GM21515 (cell line): ENCODE data around the gene TSHR.
"Not testable (repeated sequence)": the region's sequence is repeated elsewhere in the genome, so short reads cannot be mapped to it uniquely, and the experiment has no call there.

Source experiments
- ATAC-seq: cut with Tn5 transposase; IDR thresholded peaks from one replicate; pipeline ENCODE4 v1.9.1; 2021; ENCODE audit not compliant: unreplicated experiment

The TSHR gene

DNA sequence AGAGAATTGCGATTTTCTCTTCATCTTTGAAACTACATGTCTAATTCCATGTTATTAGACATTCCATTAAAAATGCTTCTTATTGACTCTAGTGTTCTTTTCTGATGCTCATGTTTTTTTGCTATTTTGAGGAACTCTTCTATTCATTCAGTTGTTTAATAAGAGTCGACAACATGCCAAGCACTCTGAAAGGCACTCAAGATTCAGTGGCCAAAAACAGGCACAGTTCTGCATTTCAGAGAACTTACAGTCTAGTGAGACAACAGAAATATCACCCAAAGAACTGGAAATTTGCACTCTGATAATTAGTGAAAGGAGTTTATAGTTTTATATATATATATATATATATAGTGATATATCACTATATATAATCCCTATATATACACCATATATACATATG, 111.7 kb downstream of the TSHR start:
- ATAC-seq = no peak

DNA sequence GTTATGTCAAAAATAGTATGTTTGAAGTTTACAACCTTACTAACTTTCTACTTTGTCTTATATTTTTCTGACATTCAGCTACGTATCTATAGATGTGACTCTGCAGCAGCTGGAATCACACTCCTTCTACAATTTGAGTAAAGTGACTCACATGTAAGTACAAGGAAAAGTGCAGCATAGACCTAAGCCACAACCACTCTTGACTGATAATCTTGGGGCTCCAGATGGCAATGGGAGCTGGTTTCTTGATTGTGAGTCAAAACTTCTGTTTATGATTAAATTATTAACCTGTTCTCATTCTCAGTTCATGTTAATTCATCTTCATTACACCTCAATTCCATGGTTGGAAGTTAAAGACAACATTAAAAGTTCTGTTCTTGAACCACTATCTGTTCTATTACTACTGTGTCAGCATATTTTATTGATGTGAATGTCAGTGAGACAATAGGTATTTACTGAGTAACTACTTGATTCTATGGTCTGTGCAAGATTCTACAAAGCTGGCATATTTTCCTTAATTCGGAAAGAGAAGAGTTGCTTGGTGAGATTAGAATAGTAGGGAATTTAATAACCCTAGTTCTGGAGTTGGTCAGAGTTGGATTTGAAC, 112.9 kb downstream of the TSHR start:
- ATAC-seq = no peak

DNA sequence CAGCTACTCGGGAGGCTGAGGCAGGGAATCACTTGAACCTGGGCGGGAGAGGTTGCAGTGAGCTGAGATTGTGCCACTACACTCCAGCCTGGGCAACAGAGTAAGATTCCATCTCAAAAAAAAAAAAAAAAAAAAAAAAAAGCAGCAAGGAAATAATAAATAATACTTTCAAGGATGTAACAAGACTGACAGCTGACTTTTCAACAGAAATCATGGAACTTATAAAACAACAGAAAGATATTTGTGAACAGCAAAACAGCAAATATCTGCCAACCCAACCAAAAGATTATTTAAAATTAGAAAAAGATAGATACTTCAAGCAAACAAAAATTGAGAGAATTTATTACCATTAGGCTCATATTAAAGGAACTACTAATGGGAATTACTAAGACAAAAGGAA, 115.1 kb downstream of the TSHR start:
- no peak for ATAC-seq

DNA sequence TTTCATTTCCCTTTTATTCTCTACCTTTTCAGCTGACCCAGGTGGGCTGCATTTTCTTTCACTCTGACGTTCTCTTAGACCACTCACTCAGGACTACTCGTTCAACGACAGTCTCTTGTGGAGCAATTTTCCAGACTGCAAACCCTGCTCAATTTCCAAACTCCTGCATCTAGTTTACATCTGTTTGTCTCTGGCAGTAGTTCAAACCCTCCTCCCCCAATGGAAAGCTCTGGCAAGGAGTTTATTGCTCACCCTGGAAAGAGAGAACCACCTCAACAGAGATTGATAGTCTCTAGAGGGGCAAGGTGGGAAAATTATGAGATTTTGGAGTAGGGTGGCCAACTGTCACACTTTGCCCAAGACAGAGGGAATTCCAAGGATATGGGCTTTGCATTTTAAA, 130.2 kb downstream of the TSHR start:
- ATAC-seq = no peak

GRCh38 chr14:81087230-81087629, 131.8 kb downstream of the TSHR start:
- ATAC-seq = no peak

DNA sequence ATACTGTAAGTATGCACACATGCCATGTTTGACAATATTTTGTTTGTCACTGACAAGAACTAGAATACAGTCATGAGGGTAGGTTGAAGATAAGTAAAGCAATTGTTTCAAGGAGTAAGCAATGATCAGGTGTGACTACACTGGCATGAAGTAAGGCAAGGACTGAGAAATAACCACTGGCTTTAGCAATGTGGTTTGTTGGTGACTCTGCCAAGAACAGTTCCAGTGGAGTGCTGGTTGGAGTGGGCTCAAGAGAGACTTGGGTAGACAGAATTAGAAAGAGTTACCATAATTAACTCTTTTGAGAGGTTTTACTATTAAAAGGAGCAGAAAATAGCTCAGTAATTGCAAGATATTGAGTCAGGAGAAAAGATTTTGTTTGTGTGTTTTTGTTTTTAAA, 135.7 kb downstream of the TSHR start:
- no peak for ATAC-seq

- no peak for ATAC-seq
These were observed 136.2 kb downstream of the TSHR start for GRCh38 chr14:81091660-81092059.

- ATAC-seq = no peak
These were observed 138.2 kb downstream of the TSHR start for GRCh38 chr14:81093651-81094050.

DNA sequence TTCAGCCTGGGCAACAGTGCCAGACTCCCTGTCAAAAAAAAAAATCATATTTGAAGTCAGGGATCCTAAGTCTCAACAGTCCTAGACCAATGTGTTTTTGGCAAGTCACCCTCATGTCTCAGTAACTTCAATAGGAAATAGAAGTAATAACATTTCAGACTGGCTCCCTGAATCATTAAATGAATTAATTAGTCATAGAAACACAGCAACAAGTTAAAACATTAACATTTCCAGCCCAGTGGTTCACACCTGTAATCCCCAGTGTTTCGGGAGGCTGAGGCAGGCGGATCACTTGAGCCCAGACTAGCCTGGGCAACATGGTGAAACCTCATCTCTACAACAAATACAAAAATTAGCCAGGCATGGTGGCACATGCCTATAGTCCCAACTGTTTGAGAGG, 140.1 kb downstream of the TSHR start:
- no peak for ATAC-seq

- ATAC-seq = no peak
These were observed 141.2 kb downstream of the TSHR start for GRCh38 chr14:81096656-81097055.

DNA sequence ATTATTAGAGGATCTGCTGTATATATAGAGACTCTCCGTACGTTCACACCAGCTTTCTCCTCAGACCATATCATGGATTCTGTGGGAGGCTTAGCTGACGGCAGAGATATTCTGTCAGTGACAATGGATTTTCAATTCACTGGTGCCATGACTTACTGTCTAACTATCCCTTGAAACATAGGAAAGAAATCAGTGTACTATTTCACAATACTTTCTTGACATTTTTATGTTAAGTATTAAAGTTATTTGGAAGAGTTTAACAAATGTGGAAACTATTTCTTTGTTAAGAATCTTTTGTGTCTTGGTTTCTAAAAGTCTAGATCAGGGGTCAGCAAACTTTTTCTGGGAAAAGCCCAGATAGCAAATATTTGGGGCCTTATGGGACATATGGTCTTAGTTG, 146.8 kb downstream of the TSHR start:
- no peak for ATAC-seq

DNA sequence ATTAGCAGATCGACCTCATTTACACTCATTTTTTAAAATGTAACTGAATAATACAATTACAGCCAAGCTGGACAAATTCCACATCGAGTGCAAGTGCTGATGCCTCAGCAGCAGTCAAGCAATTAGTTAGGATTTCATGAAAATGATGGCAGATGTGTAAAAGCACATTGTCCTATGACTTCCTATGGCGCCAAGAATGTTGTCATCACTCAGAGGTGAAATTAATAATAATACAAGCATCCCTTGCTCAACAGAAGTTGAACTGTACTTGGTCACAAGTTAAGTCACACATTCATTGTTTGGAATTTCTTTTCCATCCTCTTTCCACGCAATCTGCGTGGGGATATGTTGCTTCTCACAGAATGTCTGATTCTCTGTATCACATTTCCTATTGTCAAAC, 148.0 kb downstream of the TSHR start:
- no peak for ATAC-seq

DNA sequence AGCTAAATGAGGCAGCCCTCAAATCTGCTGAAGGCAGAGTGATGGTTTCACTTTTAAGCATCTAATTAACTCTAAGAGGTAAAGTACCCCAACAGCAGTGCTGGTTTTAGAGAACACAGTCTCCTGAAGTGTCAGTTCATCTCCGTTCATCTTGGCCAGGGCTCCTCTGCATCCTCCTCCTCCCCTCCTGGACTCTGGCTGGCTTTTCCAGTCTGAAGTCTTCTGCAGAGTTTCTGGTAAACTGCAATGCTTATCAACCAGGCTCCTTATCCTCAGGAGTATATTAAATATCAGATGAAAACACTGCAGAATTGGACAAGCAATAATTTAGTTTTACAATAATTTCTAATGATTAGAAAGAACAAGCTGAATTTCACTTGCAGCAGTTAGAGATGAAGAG, 150.0 kb downstream of the TSHR start:
- no peak for ATAC-seq

GRCh38 chr14:81105961-81106360, 150.5 kb downstream of the TSHR start:
- ATAC-seq = no peak

DNA sequence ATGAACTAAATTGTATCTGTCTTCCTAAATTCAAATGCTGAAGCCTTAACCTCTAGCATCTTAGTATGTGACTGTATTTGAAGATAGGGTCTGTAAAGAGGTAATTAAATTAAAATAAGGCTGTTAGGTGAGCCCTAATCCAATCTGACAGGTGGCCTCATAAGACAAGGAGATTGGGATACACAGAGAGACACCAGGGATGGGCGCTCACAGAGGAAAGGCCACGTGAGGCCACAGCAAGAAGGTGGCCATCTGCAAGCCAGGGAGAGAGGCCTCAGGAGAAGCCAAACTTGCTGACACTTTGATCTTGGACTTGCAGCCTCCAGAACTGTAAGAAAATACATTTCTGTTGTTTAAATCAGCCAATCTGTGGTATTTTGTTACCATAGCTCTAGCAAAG, 154.8 kb downstream of the TSHR start:
- ATAC-seq = no peak

GRCh38 chr14:81113176-81113575, 157.8 kb downstream of the TSHR start:
- ATAC-seq = no peak

DNA sequence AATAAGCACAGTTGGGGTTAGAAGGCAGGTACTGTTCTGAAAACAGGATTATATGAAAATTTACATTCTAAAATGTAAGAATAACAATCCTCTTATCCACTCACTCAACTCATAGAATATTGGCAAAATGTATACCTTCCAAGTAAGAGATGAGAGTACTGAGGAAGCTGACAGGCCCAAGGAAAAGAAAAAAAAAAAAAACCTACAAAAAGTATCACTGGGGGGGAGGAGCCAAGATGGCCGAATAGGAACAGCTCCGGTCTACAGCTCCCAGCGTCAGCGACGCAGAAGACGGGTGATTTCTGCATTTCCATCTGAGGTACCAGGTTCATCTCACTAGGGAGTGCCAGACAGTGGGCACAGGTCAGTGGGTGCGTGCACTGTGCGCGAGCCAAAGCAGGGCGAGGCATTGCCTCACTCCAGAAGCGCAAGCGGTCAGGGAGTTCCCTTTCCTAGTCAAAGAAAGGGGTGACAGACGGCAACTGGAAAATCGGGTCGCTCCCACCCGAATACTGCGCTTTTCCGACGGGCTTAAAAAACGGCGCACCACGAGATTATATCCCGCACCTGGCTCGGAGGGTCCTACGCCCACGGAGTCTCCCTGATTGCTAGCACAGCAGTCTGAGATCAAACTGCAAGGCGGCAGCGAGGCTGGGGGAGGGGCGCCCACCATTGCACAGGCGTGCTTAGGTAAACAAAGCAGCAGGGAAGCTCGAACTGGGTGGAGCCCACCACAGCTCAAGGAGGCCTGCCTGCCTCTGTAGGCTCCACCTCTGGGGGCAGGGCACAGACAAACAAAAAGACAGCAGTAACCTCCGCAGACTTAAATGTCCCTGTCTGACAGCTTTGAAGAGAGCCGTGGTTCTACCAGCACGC, 158.8 kb downstream of the TSHR start:
- ATAC-seq = not testable (repeated sequence)

DNA sequence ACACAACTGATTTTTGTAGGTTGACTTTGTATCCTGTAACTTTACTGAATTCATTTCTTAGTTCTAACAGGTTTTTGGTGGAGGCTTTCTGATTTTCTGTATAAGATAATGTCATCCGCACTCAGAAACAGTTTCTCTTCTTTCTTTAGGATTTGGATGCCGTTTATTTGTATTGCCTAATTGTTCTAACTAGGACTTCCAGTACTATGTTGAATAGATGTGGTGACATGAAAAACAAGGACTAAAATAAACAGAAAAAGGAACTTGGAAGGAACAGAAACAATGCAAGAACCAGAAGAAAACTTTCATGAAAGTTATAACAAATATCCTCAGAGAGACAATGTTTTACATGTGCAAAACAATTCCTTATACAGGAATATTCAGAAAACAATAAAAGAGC, 165.1 kb downstream of the TSHR start:
- no peak for ATAC-seq

DNA sequence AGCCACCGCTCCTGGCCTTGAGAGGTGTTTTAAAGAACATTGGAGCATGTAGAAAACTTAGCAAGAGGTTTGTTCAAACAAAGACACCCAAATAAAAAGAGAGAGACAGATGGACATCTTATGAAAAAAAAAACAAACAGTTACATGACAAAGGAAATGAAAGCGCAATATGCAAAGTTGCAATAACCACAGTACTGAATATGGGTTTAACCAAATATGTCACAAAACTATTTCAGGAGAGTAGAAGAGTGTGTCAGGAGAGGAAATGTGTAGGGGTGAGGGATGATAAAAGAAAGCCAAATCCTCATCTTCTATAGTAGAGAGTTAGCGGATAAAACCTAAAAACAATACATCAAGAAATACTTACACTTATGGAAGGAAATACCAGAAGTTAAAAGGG, 166.9 kb downstream of the TSHR start:
- peak; percentile 100 for ATAC-seq

DNA sequence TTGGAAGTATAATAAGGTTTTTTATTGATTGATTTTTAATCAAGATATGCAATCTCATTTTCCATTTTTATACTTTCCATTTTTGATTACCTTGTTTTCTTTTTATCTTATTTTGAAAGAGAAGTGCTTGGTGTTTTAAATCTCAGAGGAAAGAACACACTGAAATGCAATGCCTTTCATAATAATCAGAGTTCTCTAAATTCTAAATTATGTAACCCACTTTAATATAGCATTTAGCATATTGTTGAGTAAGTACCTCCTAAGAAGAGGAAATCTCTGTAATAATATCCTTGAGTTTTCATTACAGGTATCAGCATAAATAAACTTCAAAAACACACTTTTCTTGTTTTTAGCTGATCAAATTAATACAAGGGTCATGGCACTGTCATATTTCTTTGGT, 168.4 kb downstream of the TSHR start:
- ATAC-seq = no peak

- no peak for ATAC-seq
These were observed 170.1 kb downstream of the TSHR start for GRCh38 chr14:81125536-81125935.

GRCh38 chr14:81127785-81128184, 172.4 kb downstream of the TSHR start:
- no peak for ATAC-seq

DNA sequence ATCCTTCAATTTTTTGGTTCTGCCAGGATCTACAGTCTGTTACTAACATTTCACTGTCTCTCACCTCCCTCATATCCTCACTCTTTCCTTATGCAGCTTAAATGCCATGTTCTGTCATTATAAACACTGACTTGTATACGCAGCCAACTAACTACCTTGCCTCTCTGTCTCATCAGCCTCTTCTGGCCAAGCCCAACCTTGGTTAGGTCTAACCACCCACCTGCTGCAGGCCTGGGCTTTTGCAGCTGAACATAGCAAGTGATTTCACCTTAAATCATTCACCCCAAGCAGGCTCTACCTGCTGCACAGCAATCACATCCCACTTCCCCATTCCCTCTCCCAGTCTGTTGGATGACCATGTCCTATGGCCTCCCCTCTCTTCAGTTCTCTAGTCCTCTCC, 173.8 kb downstream of the TSHR start:
- ATAC-seq = no peak
